DND-41 (cell line): ENCODE results near the gene NCR1.
"Not testable (repeated sequence)": the region's sequence is repeated elsewhere in the genome, so short reads cannot be mapped to it uniquely, and the experiment has no call there.

Experiments
- ATAC-seq: fragments of 200-7000 bp; cut with Tn5 transposase; 3 replicates; pipeline ENCODE4 v1.9.1; 2021; ENCODE audit warnings: low read depth; ENCODE audit not compliant: insufficient read depth
- DNase-seq: peaks from one replicate; pipeline ENCODE4 v3.0.0-alpha.2; 2020
- H2AFZ ChIP-seq: 2 replicates; pipeline ENCODE4 v1.6.0; 2012; ENCODE audit warnings: low read depth, low read length
- H3K27ac ChIP-seq: 2 replicates; pipeline ENCODE4 v1.5.1; 2012; ENCODE audit warnings: low read length, inconsistent platforms
- H3K27me3 ChIP-seq: fragments of 200-600 bp; sonication (generic); 2 replicates; pipeline ENCODE4 v1.6.0; 2012; ENCODE audit warnings: low read length, mild to moderate bottlenecking, inconsistent platforms; ENCODE audit not compliant: insufficient read depth, poor library complexity
- H3K36me3 ChIP-seq: 2 replicates; pipeline ENCODE4 v1.5.1; 2012; ENCODE audit warnings: low read length, inconsistent platforms; ENCODE audit not compliant: insufficient read depth
- H3K4me1 ChIP-seq: 2 replicates; pipeline ENCODE4 v1.5.1; 2012; ENCODE audit warnings: mild to moderate bottlenecking, low read length; ENCODE audit not compliant: insufficient read depth
- H3K4me2 ChIP-seq: 2 replicates; pipeline ENCODE4 v1.6.0; 2012; ENCODE audit warnings: mild to moderate bottlenecking, moderate library complexity, low read length, inconsistent platforms; ENCODE audit not compliant: insufficient read depth
- H3K4me3 ChIP-seq, 2 experiments: fragments of 200-600 bp in 1 of 2; shearing (Covaris generic) in 1 of 2; 2 replicates each; pipeline ENCODE4 v1.5.1; 2012 to 2016; ENCODE audit warnings: inconsistent platforms in 2 of 2, low read length in 2 of 2, mild to moderate bottlenecking in 2 of 2, low read depth in 1 of 2, moderate library complexity in 1 of 2
- H3K79me2 ChIP-seq: 2 replicates; pipeline ENCODE4 v1.6.0; 2012; ENCODE audit warnings: low read length, inconsistent platforms; ENCODE audit not compliant: insufficient read depth
- H3K9ac ChIP-seq: 2 replicates; pipeline ENCODE4 v1.6.0; 2012; ENCODE audit warnings: low read depth, mild to moderate bottlenecking, inconsistent platforms, low read length, moderate library complexity
- H3K9me3 ChIP-seq: 2 replicates; pipeline ENCODE4 v1.5.1; 2012; ENCODE audit warnings: low read length, moderate library complexity, mild to moderate bottlenecking, inconsistent platforms; ENCODE audit not compliant: insufficient read depth, severe bottlenecking
- H4K20me1 ChIP-seq: 2 replicates; pipeline ENCODE4 v1.6.0; 2012; ENCODE audit warnings: low read length; ENCODE audit not compliant: insufficient read depth
- CTCF ChIP-seq: IDR thresholded peaks from 2 replicates; pipeline ENCODE4 v1.5.1; 2012; ENCODE audit warnings: borderline replicate concordance, low read length, moderate library complexity, mild to moderate bottlenecking; ENCODE audit not compliant: poor library complexity, severe bottlenecking; ENCODE audit errors: extremely low read depth
- EZH2 ChIP-seq: IDR thresholded peaks from 3 replicates; pipeline ENCODE4 v1.6.1; 2012; ENCODE audit warnings: borderline replicate concordance, low read depth, mild to moderate bottlenecking, moderate library complexity, low read length, inconsistent platforms; ENCODE audit not compliant: severe bottlenecking

The NCR1 gene

GRCh38 chr19:54905803-54906511 is at the start of gene NCR1:
TSS of gene NCR1 (plus strand) at chr19:54906148. CDS start at chr19:54906188, 40 bp downstream.
- no peak within 1 kb of the TSS for H3K4me2 ChIP-seq
- H3K9me3 ChIP-seq = no peaks in the 10 kb centered on the region
- no peak for TF ChIP-seq EZH2
- TF ChIP-seq CTCF = no peak
- no peak within 1 kb of the TSS for H3K9ac ChIP-seq
- no peak within 1 kb of the TSS for H2AFZ ChIP-seq
- no peaks in the 10 kb centered on the region for H3K79me2 ChIP-seq
- no peaks in the 10 kb centered on the region for H3K27me3 ChIP-seq
- H3K4me3 ChIP-seq = no peak within 1 kb of the TSS
- no peak for DNase-seq
- H3K4me1 ChIP-seq = no peaks in the 10 kb centered on the region
- H3K27ac ChIP-seq = no peak within 1 kb of the TSS
- H3K36me3 ChIP-seq = no peaks in the 10 kb centered on the region
- no peaks in the 10 kb centered on the region for H4K20me1 ChIP-seq
- no peak for ATAC-seq

- not testable (repeated sequence) for H4K20me1 ChIP-seq, H3K4me1 ChIP-seq, H3K27ac ChIP-seq, H3K4me3 ChIP-seq, ATAC-seq, H3K9ac ChIP-seq, H3K79me2 ChIP-seq, H3K36me3 ChIP-seq, H2AFZ ChIP-seq, H3K4me2 ChIP-seq, H3K9me3 ChIP-seq, DNase-seq, H3K27me3 ChIP-seq
Observed at GRCh38 chr19:54858476-54858875, 47.5 kb upstream of the NCR1 start.

DNA sequence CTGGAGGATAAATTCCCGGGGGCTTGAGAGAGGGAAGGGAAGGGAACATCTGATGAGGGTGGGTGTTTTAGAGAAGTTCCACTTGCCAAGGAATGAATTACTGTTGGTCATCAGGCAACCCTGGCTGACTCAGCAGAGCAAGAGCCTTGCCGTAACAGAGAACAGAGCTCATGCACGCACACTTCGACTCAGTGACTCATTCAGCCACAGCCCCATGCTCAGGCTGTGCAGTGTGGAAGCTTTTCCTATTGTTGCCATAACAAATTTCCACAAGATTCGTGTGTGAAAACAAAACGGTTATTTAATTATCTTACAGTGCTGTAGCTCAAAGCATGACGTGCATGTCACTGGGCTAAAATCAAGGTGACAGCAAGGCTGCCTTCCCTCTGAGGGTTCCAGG is 46.5 kb upstream of the NCR1 start:
- not testable (repeated sequence) for H3K9ac ChIP-seq, H3K4me1 ChIP-seq, H3K27me3 ChIP-seq, H3K36me3 ChIP-seq, DNase-seq, ATAC-seq, H2AFZ ChIP-seq, H3K4me3 ChIP-seq, H4K20me1 ChIP-seq, H3K9me3 ChIP-seq, H3K4me2 ChIP-seq, H3K79me2 ChIP-seq, H3K27ac ChIP-seq

GRCh38 chr19:54863459-54863858 is 42.5 kb upstream of the NCR1 start:
- H4K20me1 ChIP-seq, H2AFZ ChIP-seq, H3K27ac ChIP-seq, H3K4me3 ChIP-seq, H3K27me3 ChIP-seq, H3K9me3 ChIP-seq, H3K4me2 ChIP-seq, DNase-seq, H3K4me1 ChIP-seq, H3K79me2 ChIP-seq, H3K36me3 ChIP-seq, ATAC-seq, H3K9ac ChIP-seq: not testable (repeated sequence)

DNA sequence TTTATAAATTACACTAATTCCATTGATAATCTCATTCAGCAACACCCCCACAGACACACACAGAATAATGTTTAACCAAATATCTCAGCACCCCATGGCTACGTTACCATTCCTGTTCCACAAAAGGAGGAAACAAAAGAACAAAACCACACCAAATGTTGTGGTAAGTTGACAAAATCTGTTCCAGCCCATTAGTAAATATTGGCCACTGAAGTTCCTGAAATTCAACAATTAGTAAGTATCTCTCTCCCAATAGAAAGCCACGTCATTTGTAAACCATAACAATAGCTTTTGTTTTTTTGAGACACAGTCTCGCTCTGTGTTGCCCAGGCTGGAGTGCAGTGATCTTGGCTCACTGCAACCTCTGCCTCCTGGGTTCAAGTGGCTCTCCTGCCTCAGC is 34.3 kb upstream of the NCR1 start:
- Histone ChIP-seq H3K4me2 (no peak overlapping the region), H3K4me1 (no peaks in the 10 kb centered on the region), H3K27me3 (no peaks in the 10 kb centered on the region), H3K36me3 (no peaks in the 10 kb centered on the region), H3K9ac (no peak overlapping the region), H2AFZ (no peak overlapping the region), H4K20me1 (no peaks in the 10 kb centered on the region), H3K27ac (no peak overlapping the region), H3K79me2 (no peaks in the 10 kb centered on the region), H3K4me3 (no peak overlapping the region), H3K9me3 (no peaks in the 10 kb centered on the region)
- DNase-seq (no peak), ATAC-seq (no peak)
- TF ChIP-seq EZH2 = no peak
- no peak for TF ChIP-seq CTCF
